Mesendoderm (in vitro differentiated cells): ENCODE measurements around the gene KRTAP4-1.
"Not testable (repeated sequence)": the region's sequence is repeated elsewhere in the genome, so short reads cannot be mapped to it uniquely, and the experiment has no call there.

ENCODE experiments used
- DNase-seq: peaks from one replicate; pipeline ENCODE4 v3.0.0; 2013
- H2AK5ac ChIP-seq: 2 replicates; pipeline ENCODE4 v1.6.1; 2013; ENCODE audit warnings: low read length, inconsistent platforms
- H2BK120ac ChIP-seq: 2 replicates; pipeline ENCODE4 v1.6.1; 2013; ENCODE audit warnings: low read depth, mild to moderate bottlenecking, low read length, moderate library complexity, mixed read lengths
- H2BK15ac ChIP-seq: replicated peaks from 2 replicates; pipeline ENCODE4 v1.6.1; 2013; ENCODE audit warnings: low read depth, mild to moderate bottlenecking, moderate library complexity
- H2BK5ac ChIP-seq: 2 replicates; pipeline ENCODE4 v1.6.1; 2013; ENCODE audit warnings: low read length, inconsistent platforms
- H3K18ac ChIP-seq: 2 replicates; pipeline ENCODE4 v1.6.1; 2013; ENCODE audit warnings: mild to moderate bottlenecking, low read length, mixed read lengths
- H3K23ac ChIP-seq: one replicate; pipeline ENCODE4 v1.6.1; 2013; ENCODE audit warnings: low read length
- H3K27ac ChIP-seq: 2 replicates; pipeline ENCODE4 v1.5.1; 2013; ENCODE audit warnings: low read depth, mild to moderate bottlenecking, inconsistent platforms, low read length, moderate library complexity
- H3K27me3 ChIP-seq: 2 replicates; pipeline ENCODE4 v1.6.1; 2013; ENCODE audit warnings: low read length, control low read depth, mild to moderate bottlenecking, inconsistent platforms; ENCODE audit not compliant: insufficient read depth, poor library complexity
- H3K36me3 ChIP-seq: 2 replicates; pipeline ENCODE4 v1.6.1; 2013; ENCODE audit warnings: low read length, inconsistent platforms; ENCODE audit not compliant: control insufficient read depth, insufficient read depth
- H3K4ac ChIP-seq: one replicate; pipeline ENCODE4 v1.6.1; 2013; ENCODE audit warnings: low read depth, mild to moderate bottlenecking, low read length, moderate library complexity
- H3K4me1 ChIP-seq: 2 replicates; pipeline ENCODE4 v1.6.1; 2013; ENCODE audit warnings: low read depth, low read length, inconsistent platforms; ENCODE audit not compliant: control insufficient read depth
- H3K4me2 ChIP-seq: 2 replicates; pipeline ENCODE4 v1.6.1; 2013; ENCODE audit warnings: low read length
- H3K4me3 ChIP-seq: 2 replicates; pipeline ENCODE4 v1.5.1; 2013; ENCODE audit warnings: mild to moderate bottlenecking, low read length
- H3K56ac ChIP-seq: one replicate; pipeline ENCODE4 v1.6.1; 2013; ENCODE audit warnings: low read length
- H3K79me1 ChIP-seq: 2 replicates; pipeline ENCODE4 v1.6.1; 2013; ENCODE audit warnings: low read length, inconsistent platforms
- H3K79me2 ChIP-seq: 2 replicates; pipeline ENCODE4 v1.6.1; 2013; ENCODE audit warnings: mild to moderate bottlenecking, low read length; ENCODE audit not compliant: control insufficient read depth, insufficient read depth
- H3K9ac ChIP-seq: 2 replicates; pipeline ENCODE4 v1.6.1; 2013; ENCODE audit warnings: low read length, inconsistent platforms
- H4K5ac ChIP-seq: one replicate; pipeline ENCODE4 v1.6.1; 2013; ENCODE audit warnings: low read length
- H4K8ac ChIP-seq: one replicate; pipeline ENCODE4 v1.6.1; 2013; ENCODE audit warnings: low read depth, mild to moderate bottlenecking, control low read depth, low read length, moderate library complexity
- WGBS: extraction: QIAGEN DNeasy Blood & Tissue Kit; methylation state at CpG from one replicate; pipeline ENCODE4 v1.1.7; 2013; ENCODE audit warnings: low lambda C conversion rate, missing lambda C conversion rate; ENCODE audit not compliant: insufficient coverage; ENCODE audit errors: extremely low coverage; 5-methylcytosine and 5-hydroxymethylcytosine counted together

Gene KRTAP4-1

DNA sequence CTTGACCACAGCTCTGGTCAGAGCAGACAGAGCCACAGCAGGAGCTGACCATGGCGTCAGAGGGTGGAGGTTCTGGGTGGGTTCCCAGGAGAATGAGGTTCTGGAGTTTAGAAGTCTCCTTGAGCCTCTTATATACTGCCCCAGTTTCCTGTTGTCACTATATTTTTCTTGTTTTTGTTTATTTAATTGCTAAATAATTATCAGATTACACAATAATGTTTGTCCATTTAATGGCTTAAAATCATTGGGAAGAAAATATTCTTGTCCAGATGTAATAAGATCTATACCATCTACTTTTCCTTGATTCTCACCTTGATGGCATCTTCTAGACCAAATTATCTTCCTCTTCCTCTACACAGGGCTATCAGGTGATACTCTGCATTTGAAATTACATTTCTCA, 16.6 kb downstream of the KRTAP4-1 start, which contains the start of gene KRTAP4-3:
Gene KRTAP4-3, minus strand, starts transcription at position 101 of the 400 bp plus-strand sequence. Its CDS starts 49 bp downstream, at position 52.
- Histone ChIP-seq H2BK120ac (no peak within 1 kb of the TSS), H3K56ac (no peak within 1 kb of the TSS), H3K4me1 (no peaks in the 10 kb centered on the region), H3K18ac (no peak within 1 kb of the TSS), H3K79me1 (no peaks in the 10 kb centered on the region), H3K27ac (no peak within 1 kb of the TSS), H2BK15ac (no peak within 1 kb of the TSS), H2BK5ac (no peak within 1 kb of the TSS), H3K4ac (no peak within 1 kb of the TSS), H4K8ac (no peak within 1 kb of the TSS), H4K5ac (no peak within 1 kb of the TSS), H3K9ac (no peak within 1 kb of the TSS), H3K79me2 (no peaks in the 10 kb centered on the region), H2AK5ac (no peak within 1 kb of the TSS), H3K4me3 (no peak within 1 kb of the TSS), H3K27me3 (no peaks in the 10 kb centered on the region), H3K36me3 (no peaks in the 10 kb centered on the region), H3K23ac (no peak within 1 kb of the TSS), H3K4me2 (no peak within 1 kb of the TSS)
- WGBS, result no CpG with 5 or more reads among the region's 1 CpG
- no peak for DNase-seq

DNA sequence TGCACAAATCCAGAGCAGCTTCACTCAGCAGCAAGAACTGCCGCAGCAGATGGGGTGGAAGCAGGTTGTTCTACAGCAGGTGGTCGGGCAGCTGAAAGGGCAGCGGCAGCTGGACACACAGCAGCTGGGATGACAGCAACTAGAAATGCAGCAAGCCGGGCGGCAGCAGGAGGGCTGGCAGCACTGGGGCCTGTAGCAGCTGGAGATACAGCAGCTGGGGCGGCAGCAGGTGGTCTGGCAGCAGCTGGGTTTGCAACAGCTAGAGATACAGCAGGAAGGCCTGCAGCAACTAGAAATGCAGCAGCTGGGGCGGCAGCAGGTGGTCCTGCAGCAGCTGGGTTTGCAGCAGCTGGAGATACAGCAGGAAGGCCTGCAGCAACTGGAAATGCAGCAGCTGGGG, 17.1 kb downstream of the KRTAP4-1 start:
- H3K23ac ChIP-seq, result no peak overlapping the region
- no peak overlapping the region for H3K56ac ChIP-seq
- H2BK120ac ChIP-seq, result no peak overlapping the region
- no peak overlapping the region for H3K4me3 ChIP-seq
- H3K18ac ChIP-seq, result no peak overlapping the region
- H3K79me1 ChIP-seq, result no peaks in the 10 kb centered on the region
- H3K4ac ChIP-seq, result no peak overlapping the region
- no peak overlapping the region for H2BK5ac ChIP-seq
- no peaks in the 10 kb centered on the region for H3K36me3 ChIP-seq
- H3K4me2 ChIP-seq, result no peak overlapping the region
- H2BK15ac ChIP-seq, result no peak overlapping the region
- no peak overlapping the region for H3K9ac ChIP-seq
- no peak overlapping the region for H4K5ac ChIP-seq
- no peak overlapping the region for H4K8ac ChIP-seq
- H3K27ac ChIP-seq, result no peak overlapping the region
- H3K79me2 ChIP-seq, result no peaks in the 10 kb centered on the region
- H2AK5ac ChIP-seq, result no peak overlapping the region
- DNase-seq, result peak; percentile 10
- H3K27me3 ChIP-seq, result no peaks in the 10 kb centered on the region
- no CpG with 5 or more reads among the region's 7 CpGs for WGBS
- no peaks in the 10 kb centered on the region for H3K4me1 ChIP-seq

DNA sequence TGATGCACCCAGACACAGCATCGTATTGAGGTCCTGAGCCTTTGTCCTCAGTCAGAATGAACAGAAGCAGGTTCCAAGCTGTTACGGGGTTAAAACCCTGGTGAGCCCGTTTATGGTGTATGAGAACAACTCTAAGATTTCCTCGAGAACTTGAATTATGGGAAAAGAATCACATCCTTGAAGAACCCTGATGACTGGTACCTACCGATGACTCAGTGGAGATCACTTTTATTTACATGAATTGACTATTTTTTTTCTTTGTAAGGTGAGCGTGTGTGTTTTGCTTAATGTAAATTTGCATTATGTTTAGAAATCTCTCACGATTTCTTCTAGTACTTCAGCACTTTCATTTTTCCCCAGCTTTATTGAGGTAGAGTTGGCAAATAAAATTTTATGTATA, 20.9 kb downstream of the KRTAP4-1 start:
- H3K36me3 ChIP-seq, result no peaks in the 10 kb centered on the region
- H3K4me2 ChIP-seq, result no peak overlapping the region
- H3K27ac ChIP-seq, result no peak overlapping the region
- no peak overlapping the region for H2BK5ac ChIP-seq
- H3K18ac ChIP-seq, result no peak overlapping the region
- no peaks in the 10 kb centered on the region for H3K4me1 ChIP-seq
- H3K79me1 ChIP-seq, result no peaks in the 10 kb centered on the region
- WGBS, result no CpG with 5 or more reads among the region's 7 CpGs
- H3K9ac ChIP-seq, result no peak overlapping the region
- no peak overlapping the region for H3K56ac ChIP-seq
- H4K5ac ChIP-seq, result no peak overlapping the region
- no peak overlapping the region for H3K4me3 ChIP-seq
- H2BK15ac ChIP-seq, result no peak overlapping the region
- no peak overlapping the region for H2AK5ac ChIP-seq
- DNase-seq, result no peak
- no peak overlapping the region for H4K8ac ChIP-seq
- H3K4ac ChIP-seq, result no peak overlapping the region
- no peaks in the 10 kb centered on the region for H3K27me3 ChIP-seq
- no peaks in the 10 kb centered on the region for H3K79me2 ChIP-seq
- no peak overlapping the region for H2BK120ac ChIP-seq
- H3K23ac ChIP-seq, result no peak overlapping the region

DNA sequence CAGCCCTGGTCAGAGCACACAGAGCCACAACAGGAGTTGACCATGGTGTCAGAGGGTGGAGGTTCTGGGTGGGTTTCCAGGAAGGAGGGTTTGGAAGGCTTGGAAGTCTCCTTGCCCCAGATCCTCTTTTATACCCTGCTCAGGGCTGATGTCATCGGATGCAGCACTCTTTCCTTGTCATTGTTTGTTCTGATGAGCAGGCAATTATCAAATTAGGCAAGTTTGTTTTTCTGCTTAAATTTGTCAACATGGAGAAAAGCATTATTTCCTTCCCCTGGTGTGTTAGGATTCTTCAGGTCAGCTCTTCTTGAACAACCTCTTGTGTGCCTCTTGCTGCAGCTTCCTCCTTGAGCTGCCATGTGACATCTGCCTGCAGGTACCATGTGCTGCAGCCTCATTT, 24.1 kb downstream of the KRTAP4-1 start, which contains the start of gene KRTAP4-4:
Gene KRTAP4-4, minus strand, starts transcription at position 101 of the 400 bp plus-strand sequence. Its CDS starts 57 bp downstream, at position 44.
- Histone ChIP-seq H3K23ac (no peak within 1 kb of the TSS), H2BK120ac (no peak within 1 kb of the TSS), H4K8ac (no peak within 1 kb of the TSS), H3K36me3 (no peaks in the 10 kb centered on the region), H4K5ac (no peak within 1 kb of the TSS), H3K27me3 (no peaks in the 10 kb centered on the region), H3K4ac (no peak within 1 kb of the TSS), H3K56ac (no peak within 1 kb of the TSS), H3K4me2 (no peak within 1 kb of the TSS), H3K4me3 (no peak within 1 kb of the TSS), H2AK5ac (no peak within 1 kb of the TSS), H3K79me2 (no peaks in the 10 kb centered on the region), H3K79me1 (no peaks in the 10 kb centered on the region), H2BK5ac (no peak within 1 kb of the TSS), H3K4me1 (no peaks in the 10 kb centered on the region), H3K9ac (no peak within 1 kb of the TSS), H3K18ac (no peak within 1 kb of the TSS), H3K27ac (no peak within 1 kb of the TSS), H2BK15ac (no peak within 1 kb of the TSS)
- WGBS, result no CpG with 5 or more reads among the region's 1 CpG
- DNase-seq, result no peak

DNA sequence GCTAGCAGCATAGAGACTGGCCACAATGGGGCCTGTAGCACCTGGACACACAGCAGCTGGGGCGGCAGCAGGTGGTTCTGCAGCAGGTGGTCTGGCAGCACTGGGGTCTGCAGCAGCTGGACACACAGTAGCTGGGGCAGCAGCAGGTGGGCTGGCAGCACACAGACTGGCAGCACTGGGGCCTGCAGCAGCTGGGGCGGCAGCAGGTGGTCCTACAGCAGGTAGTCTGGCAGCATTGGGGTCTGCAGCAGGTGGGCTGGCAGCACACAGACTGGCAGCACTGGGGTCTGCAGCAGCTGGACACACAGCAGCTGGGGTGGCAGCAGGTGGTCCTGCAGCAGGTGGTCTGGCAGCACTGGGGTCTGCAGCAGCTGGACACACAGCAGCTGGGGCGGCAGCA, 24.5 kb downstream of the KRTAP4-1 start:
- not testable (repeated sequence) for H3K4me3 ChIP-seq, H3K27ac ChIP-seq, H3K56ac ChIP-seq, H4K8ac ChIP-seq, H3K36me3 ChIP-seq, H3K27me3 ChIP-seq, H2BK15ac ChIP-seq, H3K23ac ChIP-seq, H3K4ac ChIP-seq, H3K79me2 ChIP-seq, H3K4me1 ChIP-seq, H2AK5ac ChIP-seq, H2BK120ac ChIP-seq, H3K4me2 ChIP-seq, H3K9ac ChIP-seq, H3K79me1 ChIP-seq, DNase-seq, H4K5ac ChIP-seq, H3K18ac ChIP-seq, H2BK5ac ChIP-seq
- WGBS, result no CpG with 5 or more reads among the region's 3 CpGs

DNA sequence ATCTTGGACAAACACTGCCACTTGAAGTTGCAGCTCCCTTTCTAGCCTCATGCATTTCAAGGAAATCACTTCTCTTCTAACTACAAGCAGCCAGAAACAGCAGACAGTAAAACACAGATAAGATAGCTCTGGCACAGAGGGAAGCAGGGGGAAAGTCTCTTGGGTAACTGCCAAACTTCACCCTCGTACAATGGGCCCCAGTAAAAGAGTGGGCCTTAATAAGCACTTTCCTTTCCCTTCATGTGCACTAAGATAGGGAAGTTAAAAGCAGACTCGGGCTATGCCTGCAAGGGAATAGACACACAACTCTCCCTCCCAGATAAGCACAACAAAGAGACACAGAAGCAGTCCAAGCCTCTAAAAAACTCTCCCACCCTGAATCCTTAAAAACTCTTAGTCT, 30.9 kb downstream of the KRTAP4-1 start:
- no peak overlapping the region for H2BK5ac ChIP-seq
- no peak overlapping the region for H3K18ac ChIP-seq
- no peak overlapping the region for H2AK5ac ChIP-seq
- H3K79me2 ChIP-seq, result no peaks in the 10 kb centered on the region
- no peak overlapping the region for H3K4me2 ChIP-seq
- no peak overlapping the region for H3K23ac ChIP-seq
- H3K4ac ChIP-seq, result no peak overlapping the region
- no peak overlapping the region for H4K8ac ChIP-seq
- no peak overlapping the region for H3K56ac ChIP-seq
- no peaks in the 10 kb centered on the region for H3K36me3 ChIP-seq
- H3K4me1 ChIP-seq, result no peaks in the 10 kb centered on the region
- no peaks in the 10 kb centered on the region for H3K79me1 ChIP-seq
- DNase-seq, result no peak
- H3K9ac ChIP-seq, result no peak overlapping the region
- H2BK120ac ChIP-seq, result no peak overlapping the region
- H3K27me3 ChIP-seq, result no peaks in the 10 kb centered on the region
- no peak overlapping the region for H4K5ac ChIP-seq
- H3K4me3 ChIP-seq, result no peak overlapping the region
- no peak overlapping the region for H3K27ac ChIP-seq
- WGBS, result no CpG with 5 or more reads among the region's 2 CpGs
- no peak overlapping the region for H2BK15ac ChIP-seq
